HG03097 (cell line): ENCODE data around the gene KCNJ6.
"Not testable (repeated sequence)": the region's sequence is repeated elsewhere in the genome, so short reads cannot be mapped to it uniquely, and the experiment has no call there.

Source experiments
- ATAC-seq: cut with Tn5 transposase; IDR thresholded peaks from one replicate; pipeline ENCODE4 v1.9.1; 2021; ENCODE audit not compliant: unreplicated experiment, low FRiP score

The KCNJ6 gene

GRCh38 chr21:37658817-37659458 is 257.3 kb downstream of the KCNJ6 start:
- no peak for ATAC-seq

- no peak for ATAC-seq
These were observed 258.0 kb downstream of the KCNJ6 start for GRCh38 chr21:37658121-37658816.

GRCh38 chr21:37656899-37657298 is 259.4 kb downstream of the KCNJ6 start:
- ATAC-seq, result no peak

GRCh38 chr21:37655611-37656300 is 260.5 kb downstream of the KCNJ6 start:
- no peak for ATAC-seq

GRCh38 chr21:37654596-37654995 is 261.7 kb downstream of the KCNJ6 start:
- no peak for ATAC-seq

- no peak for ATAC-seq
These were observed 263.1 kb downstream of the KCNJ6 start for GRCh38 chr21:37653201-37653600.

GRCh38 chr21:37647781-37648180 is 268.5 kb downstream of the KCNJ6 start:
- ATAC-seq, result no peak

- not testable (repeated sequence) for ATAC-seq
These were observed 269.5 kb downstream of the KCNJ6 start for GRCh38 chr21:37646761-37647160.

- no peak for ATAC-seq
These were observed 270.4 kb downstream of the KCNJ6 start for GRCh38 chr21:37645848-37646247.

- no peak for ATAC-seq
These were observed 271.6 kb downstream of the KCNJ6 start for GRCh38 chr21:37644636-37645035.

- ATAC-seq, result not testable (repeated sequence)
These were observed 272.4 kb downstream of the KCNJ6 start for GRCh38 chr21:37643862-37644261.

- ATAC-seq, result no peak
These were observed 273.8 kb downstream of the KCNJ6 start for GRCh38 chr21:37642493-37642892.

GRCh38 chr21:37639756-37640155 is 276.5 kb downstream of the KCNJ6 start:
- ATAC-seq, result no peak

GRCh38 chr21:37636152-37636860 is 280.0 kb downstream of the KCNJ6 start:
- ATAC-seq, result no peak

- no peak for ATAC-seq
These were observed 284.7 kb downstream of the KCNJ6 start for GRCh38 chr21:37631319-37632117.

GRCh38 chr21:37630872-37631271 is 285.4 kb downstream of the KCNJ6 start:
- no peak for ATAC-seq

- ATAC-seq, result no peak
These were observed 287.9 kb downstream of the KCNJ6 start for GRCh38 chr21:37628362-37628761.

GRCh38 chr21:37627561-37627960 is 288.7 kb downstream of the KCNJ6 start:
- no peak for ATAC-seq

- no peak for ATAC-seq
These were observed 289.2 kb downstream of the KCNJ6 start for GRCh38 chr21:37627074-37627473.

- ATAC-seq, result no peak
These were observed 289.9 kb downstream of the KCNJ6 start for GRCh38 chr21:37626320-37626719.
